Neural progenitor cell (in vitro differentiated cells): ENCODE measurements around the gene STX2. TPM values are rescaled to one million over a fixed set of nuclear protein-coding genes. Genes with fewer than 3 reads are reported as not detected.
"Not testable (repeated sequence)": the region's sequence is repeated elsewhere in the genome, so short reads cannot be mapped to it uniquely, and the experiment has no call there.

ENCODE experiments used
- DNase-seq: peaks from one replicate; pipeline ENCODE4 v3.0.0-alpha.2; 2016; ENCODE audit warnings: low spot score
- H2AFZ ChIP-seq: fragments of 200-600 bp; sonication (generic); replicated peaks from 2 replicates; pipeline ENCODE4 v1.6.1; 2016; ENCODE audit warnings: antibody characterized with exemption
- H3F3A ChIP-seq: fragments of 200-600 bp; sonication (generic); 2 replicates; pipeline ENCODE4 v1.6.1; 2016; ENCODE audit warnings: antibody characterized with exemption, low read depth
- H3K27ac ChIP-seq: fragments of 200-600 bp; sonication (generic); 2 replicates; pipeline ENCODE4 v1.5.1; 2016; ENCODE audit warnings: mild to moderate bottlenecking
- H3K27me3 ChIP-seq: fragments of 200-600 bp; sonication (generic); 2 replicates; pipeline ENCODE4 v1.6.1; 2016; ENCODE audit warnings: mild to moderate bottlenecking, moderate library complexity
- H3K36me3 ChIP-seq: fragments of 200-600 bp; sonication (generic); 2 replicates; pipeline ENCODE4 v1.5.1; 2016
- H3K4me1 ChIP-seq: fragments of 200-600 bp; sonication (generic); 2 replicates; pipeline ENCODE4 v1.6.1; 2016; ENCODE audit warnings: mixed run types
- H3K4me2 ChIP-seq: fragments of 200-600 bp; sonication (generic); 2 replicates; pipeline ENCODE4 v1.6.1; 2016
- H3K4me3 ChIP-seq: fragments of 200-600 bp; sonication (generic); 2 replicates; pipeline ENCODE4 v1.5.1; 2016
- H3K79me2 ChIP-seq: fragments of 200-600 bp; sonication (generic); 2 replicates; pipeline ENCODE4 v1.6.1; 2016; ENCODE audit warnings: low read depth
- H3K9ac ChIP-seq: fragments of 200-600 bp; sonication (generic); 2 replicates; pipeline ENCODE4 v1.6.1; 2016
- H3K9me3 ChIP-seq: fragments of 200-600 bp; sonication (generic); 2 replicates; pipeline ENCODE4 v1.5.1; 2016; ENCODE audit warnings: low read depth
- H4K20me1 ChIP-seq: fragments of 200-600 bp; sonication (generic); 2 replicates; pipeline ENCODE4 v1.6.1; 2016; ENCODE audit warnings: low read depth
- H3K27ac Mint-ChIP-seq: 3 replicates; pipeline ENCODE4 v1.8.0; 2021; ENCODE audit warnings: mixed read lengths
- H3K27me3 Mint-ChIP-seq: 2 replicates; pipeline ENCODE4 v1.8.0; 2022; ENCODE audit warnings: low read depth, mild to moderate bottlenecking, inconsistent platforms, moderate library complexity, mixed read lengths; ENCODE audit not compliant: insufficient read depth
- H3K36me3 Mint-ChIP-seq: 3 replicates; pipeline ENCODE4 v1.8.0; 2021; ENCODE audit warnings: mixed read lengths
- H3K4me1 Mint-ChIP-seq: 3 replicates; pipeline ENCODE4 v1.8.0; 2021; ENCODE audit warnings: mixed read lengths
- H3K4me3 Mint-ChIP-seq: 3 replicates; pipeline ENCODE4 v1.8.0; 2021; ENCODE audit warnings: mild to moderate bottlenecking, moderate library complexity, mixed read lengths
- H3K9me3 Mint-ChIP-seq: 3 replicates; pipeline ENCODE4 v1.8.0; 2020; ENCODE audit warnings: mixed read lengths
- EZH2 ChIP-seq: fragments of 200-600 bp; sonication (generic); IDR thresholded peaks from 2 replicates; pipeline ENCODE4 v1.6.1; 2017; ENCODE audit warnings: antibody characterized with exemption, mild to moderate bottlenecking, moderate library complexity
- EZH2phosphoT487 ChIP-seq: fragments of 200-600 bp; sonication (generic); IDR thresholded peaks from 2 replicates; pipeline ENCODE4 v1.6.1; 2017; ENCODE audit warnings: antibody characterized with exemption
- total RNA-seq: library from RNA; depleted of rRNA; stranded (reverse); fragments of >200 nt; gene quantifications from 2 replicates; pipeline ENCODE4 v1.2.3, GENCODE V29; 2015; ENCODE audit warnings: low replicate concordance
- TF ChIP-seq, protein P1 (sequence below): fragments of 200-600 bp; sonication (generic); IDR thresholded peaks from 2 replicates; pipeline ENCODE4 v1.5.1; 2017; ENCODE audit warnings: antibody characterized with exemption, mild to moderate bottlenecking

The STX2 gene
- total RNA-seq, 1 donor from 2014 or later, result 44.0 TPM

DNA sequence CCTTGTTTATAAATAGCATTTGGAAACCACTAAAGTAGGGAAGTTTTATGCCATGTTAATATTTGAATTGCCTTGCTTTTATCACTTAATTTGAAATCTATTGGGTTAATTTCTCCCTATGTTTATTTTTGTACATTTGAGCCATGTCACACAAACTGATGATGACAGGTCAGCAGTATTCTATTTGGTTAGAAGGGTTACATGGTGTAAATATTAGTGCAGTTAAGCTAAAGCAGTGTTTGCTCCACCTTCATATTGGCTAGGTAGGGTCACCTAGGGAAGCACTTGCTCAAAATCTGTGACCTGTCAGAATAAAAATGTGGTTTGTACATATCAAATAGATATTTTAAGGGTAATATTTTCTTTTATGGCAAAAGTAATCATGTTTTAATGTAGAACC is 37.2 kb upstream of the STX2 start:
- H2AFZ ChIP-seq, result no peak overlapping the region
- no peak overlapping the region for H3K4me3 ChIP-seq
- H3K79me2 ChIP-seq, result peaks cover 49% of the 10 kb centered on the region
- Mint-ChIP-seq H3K27ac (no peak overlapping the region), H3K4me3 (no peak overlapping the region), H3K9me3 (no peaks in the 10 kb centered on the region), H3K27me3 (peaks cover 9% of the 10 kb centered on the region), H3K36me3 (peaks cover 38% of the 10 kb centered on the region), H3K4me1 (peaks cover 43% of the 10 kb centered on the region)
- no peak for DNase-seq
- H3K27ac ChIP-seq, result peak overlapping the region; percentile 4
- H3K27me3 ChIP-seq, result no peaks in the 10 kb centered on the region
- H3K4me1 ChIP-seq, result peaks cover 21% of the 10 kb centered on the region
- peaks cover 76% of the 10 kb centered on the region for H3F3A ChIP-seq
- peaks cover 72% of the 10 kb centered on the region for H4K20me1 ChIP-seq
- no peaks in the 10 kb centered on the region for H3K9me3 ChIP-seq
- H3K36me3 ChIP-seq, result peaks cover 35% of the 10 kb centered on the region
- no peak for TF ChIP-seq EZH2phosphoT487
- TF ChIP-seq, protein P1, sequence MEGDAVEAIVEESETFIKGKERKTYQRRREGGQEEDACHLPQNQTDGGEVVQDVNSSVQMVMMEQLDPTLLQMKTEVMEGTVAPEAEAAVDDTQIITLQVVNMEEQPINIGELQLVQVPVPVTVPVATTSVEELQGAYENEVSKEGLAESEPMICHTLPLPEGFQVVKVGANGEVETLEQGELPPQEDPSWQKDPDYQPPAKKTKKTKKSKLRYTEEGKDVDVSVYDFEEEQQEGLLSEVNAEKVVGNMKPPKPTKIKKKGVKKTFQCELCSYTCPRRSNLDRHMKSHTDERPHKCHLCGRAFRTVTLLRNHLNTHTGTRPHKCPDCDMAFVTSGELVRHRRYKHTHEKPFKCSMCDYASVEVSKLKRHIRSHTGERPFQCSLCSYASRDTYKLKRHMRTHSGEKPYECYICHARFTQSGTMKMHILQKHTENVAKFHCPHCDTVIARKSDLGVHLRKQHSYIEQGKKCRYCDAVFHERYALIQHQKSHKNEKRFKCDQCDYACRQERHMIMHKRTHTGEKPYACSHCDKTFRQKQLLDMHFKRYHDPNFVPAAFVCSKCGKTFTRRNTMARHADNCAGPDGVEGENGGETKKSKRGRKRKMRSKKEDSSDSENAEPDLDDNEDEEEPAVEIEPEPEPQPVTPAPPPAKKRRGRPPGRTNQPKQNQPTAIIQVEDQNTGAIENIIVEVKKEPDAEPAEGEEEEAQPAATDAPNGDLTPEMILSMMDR, result no peak
- TF ChIP-seq EZH2, result no peak
- H3K4me2 ChIP-seq, result no peak overlapping the region
- no peak overlapping the region for H3K9ac ChIP-seq

DNA sequence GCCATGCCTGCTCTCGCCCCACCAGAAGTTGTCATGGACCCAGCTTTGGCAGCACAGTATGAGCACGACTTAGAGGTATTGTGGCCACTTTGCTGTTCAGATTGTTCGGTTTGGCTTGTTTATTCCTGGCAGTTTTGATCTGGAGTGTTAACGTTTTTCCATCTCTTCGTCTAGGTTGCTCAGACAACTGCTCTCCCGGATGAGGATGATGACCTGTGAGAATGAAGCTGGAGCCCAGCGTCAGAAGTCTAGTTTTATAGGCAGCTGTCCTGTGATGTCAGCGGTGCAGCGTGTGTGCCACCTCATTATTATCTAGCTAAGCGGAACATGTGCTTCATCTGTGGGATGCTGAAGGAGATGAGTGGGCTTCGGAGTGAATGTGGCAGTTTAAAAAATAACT is 36.7 kb upstream of the STX2 start:
- H3K27ac Mint-ChIP-seq, H2AFZ ChIP-seq, H3K27ac ChIP-seq, H3K27me3 Mint-ChIP-seq, H3K4me2 ChIP-seq, H3K27me3 ChIP-seq, DNase-seq, H3K9me3 Mint-ChIP-seq, H3K9me3 ChIP-seq, H3K4me3 ChIP-seq, H3K9ac ChIP-seq: not testable (repeated sequence)
- Histone ChIP-seq H3K79me2 (peaks cover 49% of the 10 kb centered on the region), H4K20me1 (peaks cover 72% of the 10 kb centered on the region), H3K36me3 (peaks cover 35% of the 10 kb centered on the region), H3F3A (peaks cover 82% of the 10 kb centered on the region), H3K4me1 (peaks cover 22% of the 10 kb centered on the region)
- Mint-ChIP-seq H3K4me3 (peak overlapping the region; percentile 9), H3K4me1 (peaks cover 46% of the 10 kb centered on the region), H3K36me3 (peaks cover 38% of the 10 kb centered on the region)

DNA sequence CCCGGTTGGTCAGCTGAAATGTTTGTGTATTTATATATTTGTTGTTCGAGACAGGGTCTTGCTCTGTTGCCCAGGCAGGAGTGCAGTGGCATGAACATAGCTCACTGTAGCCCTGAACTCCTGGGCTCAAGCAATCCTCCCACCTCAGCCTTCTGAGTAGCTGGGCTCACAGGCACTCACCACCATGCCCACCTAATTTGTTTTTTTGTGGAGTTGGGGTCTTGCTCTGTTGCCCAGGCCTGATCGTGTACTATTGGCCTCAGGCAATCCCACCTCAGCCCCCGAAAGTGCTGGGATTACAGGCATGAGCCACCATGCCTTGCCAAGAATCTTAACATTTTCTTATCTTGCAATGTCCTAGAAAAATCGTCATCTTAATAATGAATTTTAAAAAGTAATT is 36.1 kb upstream of the STX2 start:
- Histone ChIP-seq H3F3A (peaks cover 87% of the 10 kb centered on the region), H3K4me1 (peaks cover 25% of the 10 kb centered on the region), H3K9me3 (no peaks in the 10 kb centered on the region), H3K27ac (no peak overlapping the region), H2AFZ (no peak overlapping the region), H4K20me1 (peaks cover 72% of the 10 kb centered on the region), H3K4me3 (no peak overlapping the region), H3K27me3 (no peaks in the 10 kb centered on the region), H3K9ac (no peak overlapping the region), H3K36me3 (peaks cover 35% of the 10 kb centered on the region), H3K79me2 (peaks cover 49% of the 10 kb centered on the region), H3K4me2 (peak overlapping the region; percentile 99)
- TF ChIP-seq EZH2 (no peak), EZH2phosphoT487 (no peak)
- TF ChIP-seq, protein P1, result no peak
- Mint-ChIP-seq H3K27me3 (peaks cover 14% of the 10 kb centered on the region), H3K9me3 (no peaks in the 10 kb centered on the region), H3K4me3 (no peak overlapping the region), H3K36me3 (peaks cover 38% of the 10 kb centered on the region), H3K4me1 (peaks cover 45% of the 10 kb centered on the region), H3K27ac (no peak overlapping the region)
- DNase-seq, result no peak

- Histone ChIP-seq H3K9ac (no peak overlapping the region), H3K79me2 (peaks cover 49% of the 10 kb centered on the region), H3K36me3 (peaks cover 35% of the 10 kb centered on the region), H3K4me3 (no peak overlapping the region), H3K27me3 (no peaks in the 10 kb centered on the region), H3K4me1 (peaks cover 25% of the 10 kb centered on the region), H3K4me2 (peak overlapping the region; percentile 99), H4K20me1 (peaks cover 72% of the 10 kb centered on the region), H3F3A (peaks cover 86% of the 10 kb centered on the region), H2AFZ (no peak overlapping the region), H3K9me3 (no peaks in the 10 kb centered on the region), H3K27ac (no peak overlapping the region)
- TF ChIP-seq EZH2phosphoT487 (no peak), EZH2 (no peak)
- TF ChIP-seq, protein P1, result no peak
- no peaks in the 10 kb centered on the region for H3K9me3 Mint-ChIP-seq
- no peak for DNase-seq
- H3K36me3 Mint-ChIP-seq, result peaks cover 38% of the 10 kb centered on the region
- H3K27me3 Mint-ChIP-seq, result peaks cover 14% of the 10 kb centered on the region
- peak overlapping the region; percentile 96 for H3K4me3 Mint-ChIP-seq
- H3K4me1 Mint-ChIP-seq, result peaks cover 43% of the 10 kb centered on the region
- no peak overlapping the region for H3K27ac Mint-ChIP-seq
Observed at GRCh38 chr12:130874696-130875095, 35.6 kb upstream of the STX2 start.
